Mucosa of gallbladder (tissue), 1 donor: ENCODE results near the gene NLRP1. TPM values are rescaled to one million over a fixed set of nuclear protein-coding genes. Genes with fewer than 3 reads are reported as not detected.
A peak's percentile ranks its signal among the peaks of the same experiment; 100 is the strongest.
"Not testable (repeated sequence)": the region's sequence is repeated elsewhere in the genome, so short reads cannot be mapped to it uniquely, and the experiment has no call there.

ENCODE experiments used
- DNase-seq: peaks from one replicate; pipeline ENCODE4 v3.0.0-alpha.2; 2020; ENCODE audit warnings: low spot score
- total RNA-seq: library from RNA; stranded (reverse); gene quantifications from one replicate; pipeline ENCODE4 v1.2.1, GENCODE V29; 2021
- donor health status: DM: no; HTN: no; CAD: no.

The NLRP1 gene
- total RNA-seq, 1 donor from 2014 or later, result 27.0 TPM

- DNase-seq, result peak; percentile 52
These were observed 3.2 kb upstream of the NLRP1 start for GRCh38 chr17:5587438-5588032.

- DNase-seq, result no peak
These were observed 1.7 kb upstream of the NLRP1 start for GRCh38 chr17:5585836-5586521.

GRCh38 chr17:5585287-5585794 lies 1.0 kb upstream of the NLRP1 start:
- DNase-seq, result no peak

DNA sequence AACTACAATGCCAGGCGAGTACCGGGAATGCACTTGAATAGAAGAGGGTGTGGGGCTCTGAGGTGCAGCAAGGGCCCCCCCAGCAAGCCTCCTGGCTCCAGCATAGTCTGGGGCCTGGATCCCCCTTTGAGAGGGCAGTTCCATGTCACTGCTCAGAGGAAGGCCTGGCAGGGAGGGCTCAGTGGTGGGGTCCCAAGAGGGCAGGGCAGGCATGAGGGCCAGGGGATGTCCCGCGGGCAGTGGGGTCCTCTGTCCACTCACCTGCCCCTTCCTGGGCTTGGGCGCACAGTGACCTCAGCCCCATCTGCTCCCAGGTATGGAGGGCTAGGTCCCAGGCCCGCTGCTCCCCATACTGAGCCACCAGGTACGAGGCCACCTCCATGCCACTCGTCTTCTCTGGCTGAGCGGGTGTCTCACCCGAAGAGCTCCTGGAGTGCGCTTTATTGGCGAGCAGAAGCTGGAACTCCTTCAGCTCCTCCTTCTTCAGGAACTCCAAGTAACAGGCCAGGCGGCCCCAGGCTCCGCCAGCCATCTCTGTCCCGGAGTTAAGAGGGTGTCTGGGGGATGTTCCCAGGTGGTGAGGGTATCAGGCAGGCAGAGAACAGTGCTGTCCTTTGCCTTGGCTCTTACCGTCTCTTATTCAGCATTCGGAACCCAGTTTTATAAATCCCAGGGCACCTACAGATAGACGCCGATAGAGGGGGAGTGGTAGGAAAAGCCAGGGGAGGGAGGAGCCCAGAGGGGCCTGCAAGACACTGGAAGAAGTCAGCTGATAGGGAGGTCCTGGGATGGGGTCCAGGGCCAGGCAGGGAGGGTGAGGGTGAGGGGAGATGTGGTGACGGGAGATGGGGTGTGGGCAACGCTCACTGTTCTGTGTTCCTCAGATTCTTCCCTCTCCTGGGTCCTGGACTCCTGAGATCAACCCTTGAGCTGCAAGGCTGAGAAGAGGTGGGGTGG lies 605 bp downstream of the NLRP1 start:
- DNase-seq, result no peak

- DNase-seq, result no peak
These were observed 1.8 kb downstream of the NLRP1 start for GRCh38 chr17:5582209-5583185.

- no peak for DNase-seq
These were observed 2.7 kb downstream of the NLRP1 start for GRCh38 chr17:5581655-5582054.

DNA sequence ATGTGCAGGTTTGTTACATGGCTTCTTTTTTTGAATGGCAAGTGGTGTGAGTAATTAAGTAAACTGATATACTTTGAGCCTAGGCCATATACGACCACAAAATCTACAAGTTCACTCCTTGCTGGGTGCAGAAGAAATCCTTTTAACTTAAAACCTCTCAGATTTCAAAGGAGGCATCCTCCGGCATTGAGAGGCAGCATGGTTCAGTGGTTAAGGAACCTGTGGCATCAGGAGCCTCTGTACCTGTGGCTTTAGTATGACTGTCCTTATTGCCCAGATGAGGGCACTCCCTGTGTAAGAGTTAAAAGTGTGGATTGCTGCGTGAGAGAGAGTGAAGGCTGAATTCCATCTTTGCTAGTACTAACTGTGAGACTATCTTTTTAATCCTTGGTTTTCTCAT lies 3.3 kb downstream of the NLRP1 start:
- no peak for DNase-seq

DNA sequence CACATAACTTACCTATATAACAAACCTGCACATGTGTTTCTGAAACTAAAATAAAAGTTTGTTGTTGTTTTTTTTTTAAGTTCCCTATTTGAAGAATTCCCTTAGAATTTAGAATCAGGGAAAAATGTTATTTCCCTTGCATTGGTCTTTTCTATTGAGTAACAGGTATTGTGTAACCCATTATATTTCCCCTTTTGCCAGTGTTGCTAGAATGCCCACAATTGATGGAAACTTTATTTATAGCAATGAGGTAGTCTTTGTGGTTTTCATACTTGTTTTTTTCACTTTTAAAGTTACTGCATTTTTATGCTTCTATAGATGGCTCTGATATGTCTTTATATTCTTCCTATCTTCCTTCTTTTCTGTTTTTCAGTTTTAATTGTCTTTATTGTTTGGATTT lies 3.9 kb downstream of the NLRP1 start:
- DNase-seq, result no peak

- DNase-seq, result not testable (repeated sequence)
These were observed 5.5 kb downstream of the NLRP1 start for GRCh38 chr17:5578768-5579167.

GRCh38 chr17:5573017-5573416 lies 11.3 kb downstream of the NLRP1 start:
- not testable (repeated sequence) for DNase-seq

- no peak for DNase-seq
These were observed 13.0 kb downstream of the NLRP1 start for GRCh38 chr17:5571281-5571680.

GRCh38 chr17:5565808-5566207 lies 18.5 kb downstream of the NLRP1 start:
- DNase-seq, result no peak

- DNase-seq, result no peak
These were observed 20.9 kb downstream of the NLRP1 start for GRCh38 chr17:5563456-5563855.

DNA sequence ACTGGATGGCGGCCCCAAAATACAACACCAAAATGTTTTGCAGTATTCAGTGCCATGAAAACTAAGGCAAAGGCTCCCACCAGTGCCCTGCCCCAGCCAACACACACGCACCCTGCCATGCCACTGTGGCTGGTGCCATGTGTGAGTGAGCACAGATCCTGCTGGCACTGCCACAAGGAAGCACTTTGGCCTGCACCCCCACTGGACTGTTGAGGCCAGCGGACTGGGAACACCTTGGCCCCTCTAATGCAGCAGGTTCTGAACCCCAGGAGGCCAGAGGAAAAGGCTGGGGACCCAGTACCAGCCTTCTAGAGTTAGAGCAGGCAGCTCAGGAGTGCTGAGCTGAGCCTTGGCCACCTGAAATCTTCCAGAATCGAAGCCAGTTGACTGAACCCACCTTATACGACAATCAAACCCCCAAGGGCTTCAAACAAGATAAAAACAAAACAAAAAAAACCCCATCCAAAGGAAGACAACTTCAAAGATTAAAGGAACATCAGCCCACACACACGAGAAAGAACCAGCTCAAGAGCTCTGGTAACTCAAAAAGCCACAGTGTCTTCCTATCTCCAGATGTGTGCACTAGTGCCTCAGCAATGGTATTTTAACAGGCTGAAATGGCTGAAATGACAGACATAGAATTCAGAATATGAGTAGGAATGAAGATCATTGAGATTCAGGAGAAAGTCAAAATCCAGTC lies 21.5 kb downstream of the NLRP1 start:
- DNase-seq, result no peak

DNA sequence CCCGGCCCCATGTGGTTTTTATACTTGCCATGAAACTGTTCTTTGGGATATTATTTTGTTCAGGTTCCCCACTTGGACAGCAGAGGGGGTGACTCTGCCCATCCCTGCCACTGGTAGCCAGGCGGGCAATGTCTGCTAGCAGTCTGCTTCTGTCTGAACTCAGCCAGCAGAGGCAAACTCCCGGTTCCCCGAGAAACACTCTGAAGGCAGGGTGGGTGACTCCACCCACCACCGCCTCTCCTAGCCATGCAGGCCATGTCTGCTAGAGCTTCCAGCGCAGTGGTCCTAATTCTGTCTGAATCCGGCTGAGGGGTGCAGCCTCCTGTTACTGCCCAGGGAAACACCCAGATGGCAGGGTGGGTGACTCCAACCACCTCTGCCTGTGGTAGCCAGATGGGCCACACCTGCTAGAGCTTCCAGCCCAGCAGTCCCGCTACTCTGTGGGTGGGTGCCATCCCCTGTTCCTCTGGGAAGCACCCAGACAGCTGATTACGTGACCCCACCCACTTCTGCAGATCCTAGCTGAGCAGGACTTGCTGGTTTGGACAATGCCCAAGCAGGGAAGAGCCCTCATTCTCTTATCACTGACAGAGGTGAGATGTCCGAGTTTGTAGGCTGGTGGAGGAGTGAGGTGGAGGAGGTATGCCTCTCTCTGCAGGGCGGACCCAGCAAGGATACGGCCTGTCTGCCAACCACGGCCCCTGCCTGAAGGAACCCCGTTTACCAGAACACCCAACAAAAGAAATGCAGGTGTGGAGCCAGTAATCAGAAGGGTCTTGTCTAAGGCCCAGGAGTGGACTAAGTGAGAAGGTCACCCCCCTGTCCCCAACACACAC lies 22.4 kb downstream of the NLRP1 start:
- no peak for DNase-seq

DNA sequence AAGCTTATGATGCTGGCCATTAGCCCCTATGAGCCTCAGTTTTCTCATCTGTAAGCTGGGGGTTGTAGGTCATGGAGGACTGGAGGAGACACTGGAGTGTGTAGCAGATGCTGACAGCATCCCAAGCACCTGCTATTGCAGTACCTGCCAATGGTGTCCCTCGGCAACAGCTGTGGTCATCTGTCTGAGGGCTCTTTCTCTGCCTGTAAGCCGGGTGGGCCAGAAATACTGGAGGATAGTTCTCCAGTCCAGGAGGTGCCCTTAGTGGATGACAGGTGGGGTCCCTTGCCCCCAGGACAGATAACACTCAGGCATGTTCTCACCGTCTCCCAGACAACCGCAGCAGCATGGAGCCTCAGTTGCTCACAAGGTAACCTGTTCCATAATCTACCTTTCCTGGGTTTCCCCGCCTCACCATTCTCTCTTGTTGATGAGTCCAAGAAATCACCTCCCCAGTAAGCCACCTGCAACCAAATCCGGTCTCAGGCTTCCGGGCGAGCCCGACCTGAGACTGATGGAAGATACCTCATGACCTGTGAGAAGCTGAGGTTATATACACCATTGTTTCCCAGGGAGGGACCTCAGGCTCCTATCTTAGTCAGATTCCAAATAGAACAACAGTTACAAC lies 23.8 kb downstream of the NLRP1 start:
- DNase-seq, result no peak

DNA sequence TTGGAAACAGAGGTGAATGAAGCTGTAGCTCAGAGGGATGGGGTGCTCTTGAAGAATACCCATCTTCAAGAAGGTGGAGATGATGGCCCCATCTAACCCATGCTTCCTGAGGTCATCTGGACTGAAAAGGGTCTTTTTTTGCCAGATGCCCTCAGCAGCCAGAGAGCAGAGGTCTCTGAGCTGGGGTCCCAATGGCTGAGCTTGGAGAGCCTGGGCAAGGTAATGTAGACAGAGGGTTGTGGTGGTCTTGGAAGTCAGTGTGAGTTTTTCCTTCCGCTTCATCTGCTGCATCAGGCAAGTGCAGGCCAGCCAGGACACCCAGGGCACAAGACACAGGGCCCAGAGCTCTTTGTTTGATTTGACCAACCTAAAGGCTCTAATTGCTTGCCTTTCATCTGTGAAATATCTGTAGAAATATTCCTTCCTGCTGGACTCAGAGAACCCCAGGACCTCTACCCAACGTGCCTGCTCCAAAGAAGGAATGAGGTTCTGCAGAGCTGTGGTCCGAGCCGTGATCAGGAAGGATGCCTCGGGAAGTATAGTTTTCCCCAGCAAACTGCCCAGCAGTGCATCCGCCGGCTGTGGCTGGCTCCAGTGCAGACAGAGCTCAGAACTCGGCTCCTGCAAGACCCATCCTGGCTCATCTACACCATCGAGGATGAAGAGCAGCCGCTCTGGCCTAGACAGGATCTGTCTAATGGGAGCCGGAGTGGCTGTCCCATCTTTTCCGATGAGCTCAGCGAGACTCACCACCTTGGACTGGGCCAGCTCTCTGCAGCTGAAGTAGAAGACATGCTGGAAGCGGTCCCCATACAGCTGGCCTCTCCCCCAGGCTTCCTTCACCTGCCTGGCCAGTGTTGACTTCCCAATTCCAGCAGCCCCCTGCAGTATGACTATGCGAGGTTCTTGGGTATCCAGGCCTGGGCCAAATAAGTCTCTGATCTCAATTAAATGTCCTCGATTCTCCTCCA lies 25.2 kb downstream of the NLRP1 start:
- no peak for DNase-seq

- DNase-seq, result no peak
These were observed 26.3 kb downstream of the NLRP1 start for GRCh38 chr17:5557990-5558389.
